H1 (cell line): ENCODE measurements around the gene SDC4. TPM values are rescaled to one million over a fixed set of nuclear protein-coding genes. Genes with fewer than 3 reads are reported as not detected.

Experiments used
- CTCF ChIA-PET: fragments of 300-600 bp; sonication (Branson Sonifier 250); formaldehyde crosslinking; loops from one replicate; lab custom pipeline; 2021; ENCODE audit not compliant: partially characterized antibody; lab: Charles Lee
- POLR2A ChIA-PET: fragments of 300-600 bp; sonication (Branson Sonifier 250); formaldehyde crosslinking; loops from one replicate; lab custom pipeline; 2021; ENCODE audit warnings: inconsistent platforms; ENCODE audit not compliant: partially characterized antibody; lab: Charles Lee
- DNase-seq, 2 experiments: peaks; one replicate each; pipeline versions ENCODE4 v3.0.0 to v3.0.0-alpha.2; 2010 to 2022; ENCODE audit warnings: low spot score in 2 of 2, low read depth in 1 of 2, mixed read lengths in 1 of 2
- FAIRE-seq: peaks from 2 replicates; lab custom pipeline; 2011; peaks lifted over from hg19 to GRCh38; lab: Jason Lieb, UNC
- H2AFZ ChIP-seq: 2 replicates; pipeline ENCODE4 v1.8.1; 2012; ENCODE audit warnings: low read length, inconsistent platforms
- H2AK5ac ChIP-seq: 2 replicates; pipeline ENCODE4 v1.6.1; 2013; ENCODE audit warnings: low read depth, low read length
- H2BK120ac ChIP-seq: replicated peaks from 2 replicates; pipeline ENCODE3; 2013; ENCODE audit warnings: low read depth, low read length, inconsistent platforms
- H2BK12ac ChIP-seq: 2 replicates; pipeline ENCODE4 v1.6.1; 2013; ENCODE audit warnings: low read depth, low read length
- H2BK15ac ChIP-seq: 2 replicates; pipeline ENCODE4 v1.6.1; 2013; ENCODE audit warnings: low read length
- H2BK20ac ChIP-seq: 2 replicates; pipeline ENCODE4 v1.6.1; 2013; ENCODE audit warnings: low read length
- H2BK5ac ChIP-seq: 2 replicates; pipeline ENCODE4 v1.6.1; 2013; ENCODE audit warnings: low read depth, low read length
- H3K14ac ChIP-seq: 2 replicates; pipeline ENCODE4 v1.6.1; 2013; ENCODE audit warnings: inconsistent platforms; ENCODE audit not compliant: insufficient read length
- H3K18ac ChIP-seq: 2 replicates; pipeline ENCODE4 v1.6.1; 2013; ENCODE audit warnings: low read length; ENCODE audit errors: extremely low read depth
- H3K23ac ChIP-seq: 2 replicates; pipeline ENCODE4 v1.6.1; 2013; ENCODE audit warnings: inconsistent platforms; ENCODE audit not compliant: insufficient read length
- H3K23me2 ChIP-seq: 2 replicates; pipeline ENCODE4 v1.6.1; 2013; ENCODE audit warnings: low read depth, low read length
- H3K27ac ChIP-seq: 2 replicates; pipeline ENCODE4 v1.6.1; 2011; ENCODE audit warnings: low read depth, low read length, inconsistent platforms
- H3K27me3 ChIP-seq, 4 experiments: replicated peaks in 1 of 4; 1 replicate in 1 of 4; 2 replicates in 3 of 4; pipeline versions ENCODE4 v1.6.1 to v1.8.1; 2011 to 2013; ENCODE audit warnings: low read length in 3 of 4, mild to moderate bottlenecking in 3 of 4, inconsistent platforms in 2 of 4, mixed read lengths in 2 of 4, moderate library complexity in 1 of 4; ENCODE audit not compliant: control insufficient read depth in 3 of 4, insufficient read depth in 3 of 4; ENCODE audit errors: extremely low read depth in 1 of 4
- H3K36me3 ChIP-seq, 4 experiments: 2 replicates each; pipeline versions ENCODE4 v1.6.1 to v1.8.1; 2011 to 2013; ENCODE audit warnings: mild to moderate bottlenecking in 4 of 4, low read length in 3 of 4, moderate library complexity in 2 of 4, control low read depth in 1 of 4, inconsistent platforms in 1 of 4; ENCODE audit not compliant: insufficient read depth in 4 of 4, control insufficient read depth in 2 of 4
- H3K4ac ChIP-seq: replicated peaks from 2 replicates; pipeline ENCODE3; 2013; ENCODE audit warnings: low read length, low read depth, mixed read lengths, inconsistent platforms; ENCODE audit not compliant: insufficient read length
- H3K4me1 ChIP-seq, 4 experiments: replicated peaks in 1 of 4; 1 replicate in 1 of 4; 2 replicates in 3 of 4; pipeline versions ENCODE4 v1.6.1 to v1.8.1; 2011 to 2013; ENCODE audit warnings: low read length in 3 of 4, inconsistent platforms in 2 of 4, mixed read lengths in 1 of 4; ENCODE audit not compliant: insufficient read depth in 4 of 4, control insufficient read depth in 3 of 4
- H3K4me2 ChIP-seq, 2 experiments: 2 replicates each; pipeline versions ENCODE4 v1.6.1 to v1.8.1; 2011 to 2013; ENCODE audit warnings: low read depth in 2 of 2, low read length in 2 of 2, control low read depth in 1 of 2, inconsistent platforms in 1 of 2, mild to moderate bottlenecking in 1 of 2; ENCODE audit not compliant: insufficient read depth in 1 of 2
- H3K4me3 ChIP-seq, 4 experiments: fragments of 200-600, 300-600 bp in 1 of 4; sonication (generic), shearing (Covaris generic), sonication (Bioruptor Twin) in 1 of 4; 2 replicates each; pipeline versions ENCODE4 v1.5.1 to v1.8.1; 2011 to 2016; ENCODE audit warnings: low read length in 4 of 4, low read depth in 3 of 4, control low read depth in 2 of 4, inconsistent platforms in 2 of 4, mild to moderate bottlenecking in 2 of 4, mixed read lengths in 1 of 4, moderate library complexity in 1 of 4; ENCODE audit not compliant: insufficient read depth in 2 of 4; ENCODE audit errors: extremely low read depth in 1 of 4
- H3K56ac ChIP-seq: replicated peaks from 2 replicates; pipeline ENCODE3; 2013; ENCODE audit warnings: low read depth, mild to moderate bottlenecking, mixed read lengths, low read length, inconsistent platforms; ENCODE audit not compliant: insufficient read length
- H3K79me1 ChIP-seq: 2 replicates; pipeline ENCODE4 v1.6.1; 2013; ENCODE audit warnings: low read depth, low read length, control low read depth
- H3K79me2 ChIP-seq, 2 experiments: 2 replicates each; pipeline versions ENCODE4 v1.6.1 to v1.8.1; 2012 to 2013; ENCODE audit warnings: low read length in 2 of 2, mild to moderate bottlenecking in 2 of 2, inconsistent platforms in 1 of 2; ENCODE audit not compliant: insufficient read depth in 2 of 2, control insufficient read depth in 1 of 2
- H3K9ac ChIP-seq, 4 experiments: replicated peaks in 1 of 4; 1 replicate in 1 of 4; 2 replicates in 3 of 4; pipeline versions ENCODE4 v1.6.1 to v1.8.1; 2011 to 2013; ENCODE audit warnings: low read depth in 3 of 4, low read length in 3 of 4, control low read depth in 2 of 4, mild to moderate bottlenecking in 2 of 4, moderate library complexity in 2 of 4, inconsistent platforms in 1 of 4; ENCODE audit errors: extremely low read depth in 1 of 4
- H3K9me3 ChIP-seq, 2 experiments: 2 replicates each; pipeline versions ENCODE4 v1.6.1 to v1.8.1; 2012 to 2013; ENCODE audit warnings: mild to moderate bottlenecking in 2 of 2, moderate library complexity in 2 of 2, control low read depth in 1 of 2, inconsistent platforms in 1 of 2, low read depth in 1 of 2, low read length in 1 of 2, mixed read lengths in 1 of 2; ENCODE audit not compliant: insufficient read depth in 2 of 2
- H4K20me1 ChIP-seq, 2 experiments: replicated peaks in 1 of 2; 2 replicates each; pipeline versions ENCODE3 to v1.8.1; 2011 to 2013; ENCODE audit warnings: inconsistent platforms in 2 of 2, low read length in 2 of 2, mild to moderate bottlenecking in 1 of 2; ENCODE audit not compliant: insufficient read depth in 2 of 2, control insufficient read depth in 1 of 2
- H4K5ac ChIP-seq: 2 replicates; pipeline ENCODE4 v1.6.1; 2013; ENCODE audit warnings: low read length, low read depth, mixed read lengths, inconsistent platforms; ENCODE audit not compliant: insufficient read length
- H4K8ac ChIP-seq: 2 replicates; pipeline ENCODE4 v1.8.0; 2013; ENCODE audit warnings: mild to moderate bottlenecking, moderate library complexity, low read length, inconsistent platforms; ENCODE audit not compliant: insufficient read depth; ENCODE audit errors: extremely low read depth
- H4K91ac ChIP-seq: replicated peaks from 2 replicates; pipeline ENCODE3; 2013; ENCODE audit warnings: low read length, mixed read lengths, inconsistent platforms; ENCODE audit not compliant: insufficient read length
- MAFK ChIP-seq: IDR thresholded peaks from 2 replicates; pipeline ENCODE4 v1.6.1; 2012; ENCODE audit warnings: low read depth, mild to moderate bottlenecking, improper control_type of control experiment, low read length
- NRF1 ChIP-seq: IDR thresholded peaks from 2 replicates; pipeline ENCODE4 v1.6.1; 2011; ENCODE audit warnings: mild to moderate bottlenecking, low read depth, low read length, improper control_type of control experiment
- SIN3A ChIP-seq, 2 experiments: IDR thresholded peaks in 1 of 2; conservative IDR thresholded peaks in 1 of 2; 2 replicates each; pipeline ENCODE4 v1.6.1; 2011 to 2012; ENCODE audit warnings: low read length in 2 of 2, improper control_type of control experiment in 1 of 2, low read depth in 1 of 2, mild to moderate bottlenecking in 1 of 2
- SIX5 ChIP-seq: IDR thresholded peaks from 2 replicates; pipeline ENCODE4 v1.6.1; 2011; ENCODE audit warnings: mild to moderate bottlenecking, low read depth, low read length
- SRF ChIP-seq: IDR thresholded peaks from 2 replicates; pipeline ENCODE4 v1.6.1; 2011; ENCODE audit warnings: mild to moderate bottlenecking, low read depth, low read length, moderate library complexity
- TBP ChIP-seq: IDR thresholded peaks from 2 replicates; pipeline ENCODE4 v1.6.1; 2011; ENCODE audit warnings: low read depth, low read length, improper control_type of control experiment
- WGBS, 2 experiments: shearing (Covaris generic) in 1 of 2; methylation state at CpG; one replicate each; pipeline versions ENCODE4 v1.1.6 to v1.1.7; 2013 to 2015; ENCODE audit warnings: low lambda C conversion rate in 2 of 2, mixed read lengths in 2 of 2, inconsistent platforms in 1 of 2, low coverage in 1 of 2, missing lambda C conversion rate in 1 of 2; ENCODE audit not compliant: insufficient replicate concordance in 2 of 2, insufficient coverage in 1 of 2, insufficient read length in 1 of 2; ENCODE audit errors: extremely low coverage in 1 of 2, missing lambda C conversion rate in 1 of 2; 5-methylcytosine and 5-hydroxymethylcytosine counted together
- long read RNA-seq, 2 experiments: library from RNA in 1 of 2; library from capped mRNA in 1 of 2; stranded (forward); transcript quantifications; one replicate each; pipeline ENCODE4 v2.0.0, GENCODE V29; 2021; ENCODE audit warnings: inconsistent platforms in 1 of 2
- polyA minus RNA-seq, 3 experiments: library from RNA; depleted of rRNA, polyadenylated mRNA; stranded (reverse); fragments of >200 nt; gene quantifications; 1 replicate in 2 of 3; 2 replicates in 1 of 3; pipeline ENCODE4 v1.2.3, GENCODE V29; 2011
- polyA plus RNA-seq, 7 experiments: library from polyadenylated mRNA; depleted of rRNA in 3 of 7; stranded (reverse) in 5 of 7; unstranded in 2 of 7; fragments of >200 nt in 5 of 7; fragments of 200-250 nt in 2 of 7; gene quantifications; 1 replicate in 5 of 7; 2 replicates in 1 of 7; 4 replicates in 1 of 7; pipeline versions ENCODE4 v1.2.1 to v1.2.3, GENCODE V29; 2011 to 2013; ENCODE audit warnings: missing spikeins in 2 of 7, mixed read lengths in 2 of 7
- total RNA-seq: library from RNA; stranded (reverse); fragmentation: NEBNext Ultra II Directional; extraction: Animal tissue kit (Norgen Biotek cat#: 25700); gene quantifications from 2 replicates; pipeline ENCODE4 v1.2.1, GENCODE V29; 2021

The SDC4 gene, protein sequence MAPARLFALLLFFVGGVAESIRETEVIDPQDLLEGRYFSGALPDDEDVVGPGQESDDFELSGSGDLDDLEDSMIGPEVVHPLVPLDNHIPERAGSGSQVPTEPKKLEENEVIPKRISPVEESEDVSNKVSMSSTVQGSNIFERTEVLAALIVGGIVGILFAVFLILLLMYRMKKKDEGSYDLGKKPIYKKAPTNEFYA
- 59.2 and 60.2 TPM in 2 replicates for total RNA-seq
- 29.9 and 34.6 TPM in 2 replicates for polyA plus RNA-seq (2011; rRNA removed)
- 33.3 TPM for polyA plus RNA-seq (2011; cell fraction: cytosol; rRNA removed)
- 20.2 TPM for polyA plus RNA-seq (2011; cell fraction: nucleus; rRNA removed)
- polyA plus RNA-seq (2012, experiment 1 of 2), result 49.5 to 58.2 TPM (median 53.1 TPM) in 4 replicates
- 62.5 TPM for polyA plus RNA-seq (2012, experiment 2 of 2)
- polyA plus RNA-seq (2013, experiment 1 of 2), result 51.2 TPM
- 59.1 TPM for polyA plus RNA-seq (2013, experiment 2 of 2)
- polyA minus RNA-seq (2011; rRNA and poly(A)+ RNA removed), result 65.3 and 74.9 TPM in 2 replicates
- 45.6 TPM for polyA minus RNA-seq (2011; cell fraction: cytosol; rRNA and poly(A)+ RNA removed)
- polyA minus RNA-seq (2011; cell fraction: nucleus; rRNA and poly(A)+ RNA removed), result 17.7 TPM
- long read RNA-seq, experiment 1, transcript SDC4-201 (5 exons, 2,613 nt), result major isoform, 9 of 27 reads
- long read RNA-seq, experiment 1, partial matches to known transcripts, result 4 of 27 reads
- long read RNA-seq, experiment 1, other reads (novel, unspliced or antisense), result 14 of 27 reads
- long read RNA-seq, experiment 2, transcript SDC4-201 (5 exons, 2,613 nt), result major isoform, 20 of 36 reads
- long read RNA-seq, experiment 2, partial matches to known transcripts, result 14 of 36 reads
- long read RNA-seq, experiment 2, other reads (novel, unspliced or antisense), result 2 of 36 reads

DNA sequence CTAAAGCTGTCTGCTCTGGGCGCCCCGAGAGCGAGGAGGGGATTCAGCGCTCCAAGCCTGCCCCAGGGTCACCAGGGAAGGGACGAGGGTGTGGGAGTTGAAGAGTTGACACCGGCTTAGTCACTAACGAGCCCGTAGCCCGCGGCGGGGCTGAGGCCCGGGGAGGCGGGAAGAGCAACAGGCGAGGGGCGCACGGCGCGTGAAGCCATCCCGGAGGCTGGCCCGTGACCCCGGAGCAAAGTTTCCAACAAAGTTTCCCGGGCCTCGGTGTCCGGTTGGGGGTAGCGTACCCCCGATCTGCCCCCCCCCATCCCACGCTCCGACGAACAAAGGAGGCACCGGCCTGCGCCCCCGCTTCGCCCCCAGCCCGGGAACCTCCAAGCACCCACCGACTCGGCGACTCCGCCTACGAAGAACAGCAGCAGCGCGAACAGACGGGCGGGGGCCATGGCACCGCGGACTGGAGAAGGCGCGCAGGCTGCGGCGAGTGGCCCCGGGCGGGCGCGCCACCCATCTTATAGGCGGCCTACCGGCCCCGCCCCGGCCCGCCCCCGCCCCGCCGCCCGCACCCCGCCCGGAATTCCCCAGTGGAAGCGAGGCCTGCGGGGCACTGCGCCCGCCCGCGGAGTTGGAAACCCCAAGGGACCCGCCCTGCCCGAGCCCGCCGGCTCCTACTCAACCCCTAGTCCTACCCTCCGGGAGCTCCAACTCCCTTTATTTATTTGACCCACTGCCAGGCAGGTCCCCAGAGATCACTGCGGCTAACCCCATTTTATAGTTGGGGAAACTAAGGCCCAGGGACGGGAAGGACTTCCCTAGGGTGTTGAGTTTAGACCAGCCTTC, at the start of gene SDC4:
SDC4 (minus strand) TSS at position 489 of the 843 bp plus-strand sequence; CDS start at position 449, 40 bp downstream.
- H3K4ac ChIP-seq, result no peak within 1 kb of the TSS
- H3K9ac ChIP-seq, result peak within 1 kb of the TSS; percentile 48 to 68 (median 64)
- no peaks in the 10 kb centered on the region for H3K9me3 ChIP-seq
- H3K18ac ChIP-seq, result peak within 1 kb of the TSS; percentile 65; the same call in 1 of the 2 replicates
- H2BK120ac ChIP-seq, result peak within 1 kb of the TSS; percentile 74
- no peak within 1 kb of the TSS for H2BK5ac ChIP-seq
- peak within 1 kb of the TSS; percentile 51; the same call in 1 of the 2 replicates for H2BK12ac ChIP-seq
- H3K27me3 ChIP-seq, result no peaks in the 10 kb centered on the region
- peaks cover 0 to 48% of the 10 kb centered on the region in 2 experiments; a peak in 2 of 4 replicates for H3K79me2 ChIP-seq
- peak within 1 kb of the TSS; percentile 22 for H4K91ac ChIP-seq
- CTCF ChIA-PET, result interaction anchor here (0.6 to 6.5 kb wide), 12 partner anchors 12 to 423 kb away, joined by 3 to 33 read pairs (median 6); partner anchors contain the start of gene SYS1
- DNase-seq, result peak in 1 of 2 experiments; percentile 63
- peak within 1 kb of the TSS; percentile 68 to 95 (median 72) for H3K4me3 ChIP-seq
- H3K4me2 ChIP-seq, result peak within 1 kb of the TSS; percentile 94 to 96
- peaks cover 12% of the 10 kb centered on the region; the same call in 1 of the 2 replicates for H3K23me2 ChIP-seq
- WGBS, 2 experiments, result 5% methylated on average over 37 of the region's 77 CpGs; no CpG with 5 or more reads in 1 of the 2 experiments
- H2BK15ac ChIP-seq, result peak within 1 kb of the TSS; percentile 66; the same call in 1 of the 2 replicates
- no peak within 1 kb of the TSS for H3K14ac ChIP-seq
- peaks cover 26 to 45% (median 35%) of the 10 kb centered on the region in 4 experiments for H3K4me1 ChIP-seq
- H4K8ac ChIP-seq, result no peak within 1 kb of the TSS; the same call in 1 of the 2 replicates
- no peaks in the 10 kb centered on the region for H3K36me3 ChIP-seq
- no peak within 1 kb of the TSS for H2BK20ac ChIP-seq
- H3K23ac ChIP-seq, result no peak within 1 kb of the TSS
- POLR2A ChIA-PET, result interaction anchor here (0.7 to 6.8 kb wide), 25 partner anchors 12 to 586 kb away, joined by 3 to 113 read pairs (median 3); partner anchors contain the start of genes PCIF1, PIGT, SYS1 and TP53TG5
- no peak within 1 kb of the TSS for H2AK5ac ChIP-seq
- no peak for FAIRE-seq
- peaks cover 13% of the 10 kb centered on the region for H3K79me1 ChIP-seq
- peak within 1 kb of the TSS; percentile 13 for H4K5ac ChIP-seq
- peak within 1 kb of the TSS; percentile 43 for H3K56ac ChIP-seq
- H4K20me1 ChIP-seq, result peaks cover 0 to 7% of the 10 kb centered on the region in 2 experiments
- H2AFZ ChIP-seq, result 0 out of 2 replicates have a peak within 1 kb of the TSS, but pooled peaks have one; percentile 14
- H3K27ac ChIP-seq, result peak within 1 kb of the TSS; percentile 10; the same call in 1 of the 2 replicates
- TF ChIP-seq TBP (peak; percentile 91), SIX5 (no peak), MAFK (no peak), SIN3A (conservative IDR thresholded peaks at IDR 0.05 in 1 of 2, IDR thresholded peaks at IDR 0.05 in 1 of 2; ENCODE audit: low read depth in 1 of 2, low read length in 2 of 2) (0 out of 4 replicates have a peak, but pooled peaks of 1 of the 2 experiments have one; percentile 26), NRF1 (no peak), SRF (no peak)
